GM18858 (cell line): ENCODE results near the gene TRAK2.
A peak's percentile ranks its signal among the peaks of the same experiment; 100 is the strongest.
"Not testable (repeated sequence)": the region's sequence is repeated elsewhere in the genome, so short reads cannot be mapped to it uniquely, and the experiment has no call there.

ENCODE experiments used
- ATAC-seq: cut with Tn5 transposase; IDR thresholded peaks from one replicate; pipeline ENCODE4 v1.9.1; 2021; ENCODE audit not compliant: unreplicated experiment

Gene TRAK2

DNA sequence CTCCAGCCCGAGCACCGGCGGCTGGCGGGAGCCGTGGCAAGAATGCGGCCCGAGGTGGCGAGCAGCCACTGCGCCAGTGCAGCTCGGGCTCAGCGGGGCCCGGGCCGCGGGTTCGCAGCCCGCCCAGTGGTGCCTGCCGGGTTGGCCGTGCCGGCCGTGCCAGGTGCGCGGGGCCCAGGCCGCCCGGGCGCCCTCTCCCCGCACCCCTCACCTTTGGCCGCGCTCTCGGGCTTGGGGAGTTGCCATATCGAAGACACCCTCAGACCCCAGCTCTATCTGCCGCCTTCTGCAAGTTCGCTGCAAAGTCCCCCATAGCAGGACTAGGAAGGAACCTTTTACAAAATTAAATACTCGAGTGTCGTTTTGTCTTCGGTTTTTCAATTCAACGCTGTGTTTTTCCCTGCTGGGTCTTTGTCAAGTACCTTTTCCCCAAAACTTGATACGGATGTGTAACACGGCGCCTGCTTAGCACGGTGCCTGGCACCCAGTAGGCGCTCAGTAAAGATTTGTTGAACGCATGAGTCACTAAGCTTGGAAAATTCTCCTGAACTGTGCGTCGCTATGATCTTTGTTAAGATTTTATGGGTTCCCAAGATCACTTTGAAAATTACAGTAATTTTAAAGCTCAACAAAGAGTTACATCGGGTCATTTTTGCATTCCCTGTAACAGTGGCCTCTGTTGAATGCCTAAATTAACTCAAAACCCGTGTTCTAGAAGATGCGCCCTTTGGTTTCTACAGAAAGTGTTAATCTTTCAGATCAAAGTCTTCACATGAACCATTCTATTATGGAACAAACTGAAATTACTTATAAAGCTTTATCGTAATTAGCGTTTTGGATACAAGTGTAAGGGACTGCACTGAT, 1.0 kb upstream of the TRAK2 start:
- peak; percentile 10 for ATAC-seq

DNA sequence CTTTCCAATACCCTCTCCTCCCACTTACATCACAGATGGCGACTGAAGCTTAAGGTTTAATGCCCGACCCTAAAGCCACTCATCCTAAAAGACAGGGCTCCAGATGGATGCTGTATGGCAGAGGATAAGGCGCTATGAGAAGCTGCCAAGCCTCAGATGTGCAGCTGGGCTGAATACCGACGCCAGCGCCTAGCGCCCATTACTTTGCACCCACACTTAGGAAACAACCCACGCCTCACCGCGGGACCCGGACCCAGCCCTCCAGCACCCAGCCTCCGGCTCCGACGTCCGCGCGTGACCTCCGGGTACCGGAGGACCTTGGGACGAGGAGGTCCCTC, 335 bp downstream of the TRAK2 start:
- ATAC-seq = no peak

DNA sequence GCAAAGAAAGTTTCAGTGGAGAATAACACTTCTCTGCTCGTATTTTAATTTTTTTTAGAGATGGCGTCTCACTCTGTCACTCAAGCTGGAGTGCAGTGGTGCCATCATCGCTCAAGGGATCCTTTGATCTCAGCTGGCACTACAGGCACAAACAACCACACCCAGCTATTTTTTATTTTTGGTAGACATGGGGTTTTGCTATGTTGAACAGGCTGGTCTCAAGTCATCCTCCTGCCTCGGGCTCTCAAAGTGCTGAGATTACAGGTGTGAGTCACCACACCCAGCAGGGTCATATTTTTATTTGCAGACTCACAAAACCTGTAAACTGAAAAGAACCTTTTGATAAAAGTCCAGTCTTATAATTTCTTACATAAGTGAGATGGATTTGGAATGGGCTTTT, 2.6 kb downstream of the TRAK2 start:
- ATAC-seq = no peak

DNA sequence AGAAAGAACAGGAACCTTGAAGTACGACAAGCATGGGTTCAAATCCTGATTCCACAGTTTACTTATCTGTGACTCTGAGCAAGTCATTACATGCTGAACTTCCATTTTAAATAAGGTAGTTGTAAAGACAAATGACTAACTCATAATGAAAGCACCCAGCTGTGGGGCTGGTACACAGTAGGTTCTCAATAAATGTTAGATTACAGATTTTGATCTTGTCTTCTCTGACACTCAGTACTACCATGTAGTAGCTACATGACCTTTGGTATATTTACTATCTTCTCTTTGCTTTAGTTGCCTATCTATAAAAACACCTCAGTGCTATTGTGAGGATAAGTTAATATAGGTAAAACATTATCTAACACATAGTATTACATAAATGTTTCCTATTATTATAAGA, 3.2 kb downstream of the TRAK2 start:
- no peak for ATAC-seq

DNA sequence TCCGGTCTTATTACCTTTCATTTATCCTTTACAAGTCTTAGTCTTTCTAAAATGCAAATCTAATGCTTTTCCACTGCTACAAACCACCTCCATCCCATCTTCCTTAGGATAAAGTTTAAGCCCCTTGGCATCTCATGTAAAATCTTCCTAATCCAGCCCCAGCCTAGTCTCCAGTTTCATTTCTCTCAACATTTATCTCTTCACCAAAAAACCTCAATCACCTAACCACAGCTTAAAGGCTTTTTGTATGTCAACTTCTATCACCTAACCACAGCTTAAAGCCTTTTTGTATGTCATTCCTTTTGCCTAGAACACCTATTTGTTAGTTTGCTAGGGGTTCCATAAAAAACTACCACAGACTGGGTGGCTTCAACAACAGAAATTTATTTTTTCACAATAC, 4.2 kb downstream of the TRAK2 start:
- no peak for ATAC-seq

DNA sequence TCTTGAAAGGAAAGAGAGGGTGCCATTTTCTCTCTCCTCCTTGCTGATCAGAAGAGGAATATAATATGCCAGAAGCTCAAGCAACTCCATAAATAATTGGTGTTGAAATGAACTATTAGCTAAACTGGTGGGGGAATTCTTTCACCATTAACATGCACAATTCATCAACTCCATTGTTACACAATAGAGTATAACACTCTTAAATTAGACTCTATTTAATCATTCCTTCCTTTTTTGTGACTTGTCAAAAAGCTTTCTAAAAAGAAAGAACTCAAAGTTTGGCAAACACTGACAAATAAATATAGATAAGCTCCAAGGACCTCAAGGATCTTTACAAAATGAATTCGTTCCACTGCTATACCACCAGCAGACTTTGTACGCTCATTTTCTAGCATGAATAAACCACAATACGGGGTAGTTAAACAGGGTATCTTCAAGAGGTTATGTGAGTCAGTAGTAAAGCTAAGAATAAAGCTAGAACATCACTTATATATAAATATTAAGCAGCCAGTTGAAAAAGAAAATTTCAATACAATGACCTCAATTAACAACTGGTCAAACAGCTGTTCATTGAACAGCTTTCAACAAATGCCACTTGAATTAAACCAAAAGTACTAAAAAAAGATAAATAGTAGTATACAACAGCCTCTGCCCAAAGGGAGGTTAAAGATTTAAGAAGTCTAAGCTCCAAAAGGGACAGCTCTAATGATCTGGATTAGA, 6.4 kb downstream of the TRAK2 start:
- no peak for ATAC-seq

DNA sequence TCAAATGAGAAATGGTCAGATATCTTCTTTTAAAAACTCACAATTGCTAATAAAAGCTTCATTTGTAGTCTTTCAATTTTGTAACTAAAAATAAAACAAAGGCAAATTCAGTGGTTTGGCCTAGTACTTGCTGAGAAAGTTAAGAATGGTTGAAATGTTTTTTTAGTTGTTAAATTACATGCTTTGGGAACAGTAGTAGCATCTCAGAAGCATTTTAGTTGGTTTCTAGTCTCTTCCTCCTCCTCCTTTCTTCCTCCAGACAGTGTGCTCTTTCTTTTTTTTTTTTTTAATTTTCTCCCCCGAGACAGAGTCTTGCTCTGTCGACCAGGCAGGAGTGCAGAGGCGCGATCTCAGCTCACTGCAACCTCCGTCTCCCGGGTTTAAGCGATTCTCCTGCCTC, 9.8 kb downstream of the TRAK2 start:
- no peak for ATAC-seq

DNA sequence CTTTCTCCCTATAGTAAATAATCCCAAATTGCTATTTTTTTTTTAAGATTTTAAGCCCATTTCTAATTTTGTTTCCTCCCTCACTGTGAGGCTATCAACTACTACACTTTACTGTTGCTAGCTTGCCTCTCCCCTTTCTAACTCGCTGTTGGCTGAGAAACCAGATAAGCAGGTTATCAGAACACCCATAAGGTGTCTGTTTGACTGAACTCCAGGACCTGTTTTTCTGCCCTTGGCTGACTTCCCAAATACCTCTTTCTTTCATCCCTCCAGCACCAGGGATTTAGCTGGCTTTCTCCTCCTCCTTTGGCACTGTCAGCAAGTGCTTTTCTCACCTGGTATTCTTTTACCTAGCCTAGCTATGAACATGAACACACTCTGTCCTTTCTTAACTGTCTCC, 11.1 kb downstream of the TRAK2 start:
- no peak for ATAC-seq

DNA sequence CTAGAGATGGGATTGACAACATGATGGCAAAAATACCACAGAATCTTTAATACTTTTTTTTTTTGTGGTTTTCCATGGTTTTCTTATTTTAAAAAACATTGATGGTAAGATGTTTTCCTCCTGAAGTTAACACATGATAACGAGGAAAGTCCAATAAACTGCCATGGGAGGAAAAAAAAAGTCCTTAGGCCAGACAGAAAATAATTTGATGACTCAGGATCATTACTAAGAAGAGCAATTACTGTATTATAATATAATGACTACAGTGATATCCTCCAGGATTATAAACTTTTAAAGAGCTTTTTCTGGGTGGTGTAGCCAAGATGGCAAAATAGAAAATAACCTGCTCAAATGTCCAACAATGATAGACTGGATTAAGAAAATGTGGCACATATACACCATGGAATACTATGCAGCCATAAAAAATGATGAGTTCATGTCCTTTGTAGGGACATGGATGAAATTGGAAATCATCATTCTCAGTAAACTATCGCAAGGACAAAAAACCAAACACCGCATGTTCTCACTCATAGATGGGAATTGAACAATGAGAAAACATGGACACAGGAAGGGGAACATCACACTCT, 11.8 kb downstream of the TRAK2 start:
- ATAC-seq = not testable (repeated sequence)

DNA sequence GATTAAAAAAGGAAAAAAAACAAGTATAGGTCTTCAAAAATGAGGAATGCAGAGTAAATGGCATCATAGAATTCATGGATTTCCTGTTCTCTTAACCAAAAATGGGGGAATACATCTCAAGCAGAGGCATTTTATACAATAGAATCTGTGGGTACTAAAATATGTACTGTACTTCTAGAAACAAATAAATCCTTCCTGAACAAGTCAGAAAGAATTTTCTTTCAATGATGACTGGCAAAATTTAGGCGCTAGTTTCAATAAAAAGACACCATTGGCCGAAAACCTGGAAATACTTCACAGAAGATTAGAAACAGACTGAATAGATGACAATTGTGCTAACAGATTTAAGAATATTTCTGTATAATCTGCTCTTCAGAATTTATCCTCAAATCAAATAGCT, 15.1 kb downstream of the TRAK2 start:
- no peak for ATAC-seq

DNA sequence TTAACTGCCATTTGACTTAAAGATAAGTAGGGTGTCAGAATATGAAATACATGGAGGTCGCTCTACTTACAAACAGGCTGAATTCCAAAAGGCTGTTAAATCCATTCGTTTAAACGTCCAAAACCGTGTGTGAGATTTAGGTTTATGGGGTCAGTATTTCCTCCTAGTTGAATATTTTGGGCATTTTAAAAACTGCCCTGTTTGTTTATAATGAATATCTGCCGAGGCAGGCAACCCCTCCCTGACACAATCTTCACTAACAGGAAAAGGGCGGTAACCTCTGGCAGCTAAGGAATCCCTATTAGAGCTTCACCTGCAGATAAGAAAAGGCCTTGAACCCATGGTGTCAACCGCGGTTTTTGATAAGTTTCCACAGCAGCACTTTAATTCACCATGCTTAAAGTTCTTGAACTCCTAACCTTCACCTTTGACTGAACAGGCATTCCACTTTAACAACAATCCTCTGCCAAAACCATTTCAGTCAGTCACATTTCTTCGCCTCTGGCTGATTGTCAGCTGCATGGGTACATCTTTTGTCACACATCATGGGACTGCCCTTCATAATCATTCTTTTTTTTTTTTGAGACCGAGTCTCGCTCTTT, 17.8 kb downstream of the TRAK2 start:
- no peak for ATAC-seq

DNA sequence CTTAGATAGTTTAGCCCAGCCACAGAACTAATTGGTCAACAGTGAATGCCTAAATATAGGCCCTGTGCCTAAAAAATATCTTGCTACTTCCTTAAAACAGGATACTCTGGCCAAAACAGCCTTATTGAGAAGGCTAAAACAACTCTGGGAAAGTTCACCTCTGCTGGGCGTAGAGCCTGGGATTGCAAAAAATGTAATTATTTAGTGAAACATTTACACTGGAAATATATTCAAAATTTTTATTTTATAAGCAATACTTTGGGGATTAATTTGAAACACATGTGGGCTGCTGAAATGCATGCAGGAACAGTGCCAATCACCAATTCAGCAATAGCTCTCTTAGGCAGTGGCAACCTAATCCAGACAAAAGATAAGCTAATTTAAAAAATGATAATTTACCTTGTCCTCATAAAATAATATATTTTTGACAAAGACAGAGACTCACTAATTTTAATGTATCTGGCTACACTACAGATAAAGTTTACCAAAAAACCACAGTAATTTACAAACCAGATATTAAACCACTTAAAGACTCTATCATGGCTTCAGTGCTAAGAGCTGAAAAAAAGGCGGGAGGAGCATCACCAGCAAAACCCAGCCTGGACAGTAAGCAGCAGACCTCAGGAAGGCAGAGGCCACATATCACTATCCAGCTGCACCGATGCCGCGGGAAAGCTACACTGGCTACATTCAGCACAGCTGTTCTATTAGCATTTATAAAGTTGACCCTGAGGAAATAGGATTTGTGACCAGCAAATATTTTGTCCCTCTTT, 18.5 kb downstream of the TRAK2 start:
- no peak for ATAC-seq

DNA sequence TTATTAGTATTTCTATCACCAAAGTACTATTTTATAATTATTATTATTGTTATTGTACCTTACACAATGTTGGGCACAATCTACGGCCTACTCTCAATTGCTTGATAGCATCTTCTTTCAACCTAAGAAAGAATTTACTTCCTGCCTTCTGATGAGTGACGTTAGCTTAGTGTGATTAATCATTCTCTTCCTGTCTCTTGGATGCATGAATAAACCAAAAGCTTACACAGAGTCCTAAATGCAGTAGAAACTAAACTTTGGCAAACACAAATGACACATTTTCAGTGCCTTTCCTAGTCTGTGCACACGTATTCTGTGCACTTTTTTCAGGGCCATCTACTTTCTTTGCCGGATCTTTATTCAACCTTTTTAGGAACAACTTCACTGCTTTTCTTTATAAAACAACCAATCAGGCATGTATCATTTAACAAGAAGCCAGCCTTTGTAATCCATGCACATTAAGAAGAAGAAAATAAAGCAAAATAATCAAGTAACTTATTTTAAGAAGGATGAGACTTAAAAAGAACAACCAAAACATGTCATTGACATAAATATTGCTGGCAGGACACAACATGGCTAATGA, 19.1 kb downstream of the TRAK2 start:
- no peak for ATAC-seq

DNA sequence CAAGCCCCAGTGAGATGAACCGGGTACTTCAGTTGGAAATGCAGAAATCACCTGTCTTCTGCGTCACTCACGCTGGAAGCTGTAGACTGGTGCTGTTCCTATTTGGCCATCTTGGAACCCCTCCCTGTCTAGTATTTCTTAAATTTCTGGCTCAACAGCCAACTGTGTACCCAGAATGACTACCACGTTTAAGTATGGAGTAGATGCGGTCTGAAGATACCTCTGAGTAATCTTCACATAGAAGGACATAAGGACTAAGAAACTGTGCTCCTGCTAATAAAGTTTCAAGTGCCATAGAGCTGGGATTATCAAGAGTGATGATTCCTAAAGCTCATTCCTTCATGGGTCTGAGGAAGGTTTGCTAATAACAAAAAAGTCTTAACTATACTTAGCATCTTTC, 20.4 kb downstream of the TRAK2 start:
- ATAC-seq = no peak

DNA sequence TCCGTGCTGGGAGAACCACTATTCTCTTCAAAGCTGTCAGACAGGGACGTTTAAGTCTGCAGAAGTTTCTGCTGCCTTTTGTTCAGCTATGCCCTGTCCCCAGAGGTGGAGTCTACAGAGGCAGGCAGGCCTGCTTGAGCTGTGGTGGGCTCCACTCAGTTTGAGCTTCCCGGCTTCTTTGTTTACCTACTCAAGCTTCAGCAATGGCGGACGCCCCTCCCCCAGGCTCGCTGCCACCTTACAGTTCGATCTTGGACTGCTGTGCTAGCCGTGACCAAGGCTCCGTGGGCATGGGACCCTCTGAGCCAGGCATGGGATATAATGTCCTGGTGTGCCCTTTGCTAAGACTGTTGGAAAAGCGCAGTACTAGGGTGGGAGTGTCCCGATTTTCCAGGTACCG, 20.9 kb downstream of the TRAK2 start:
- ATAC-seq = not testable (repeated sequence)

DNA sequence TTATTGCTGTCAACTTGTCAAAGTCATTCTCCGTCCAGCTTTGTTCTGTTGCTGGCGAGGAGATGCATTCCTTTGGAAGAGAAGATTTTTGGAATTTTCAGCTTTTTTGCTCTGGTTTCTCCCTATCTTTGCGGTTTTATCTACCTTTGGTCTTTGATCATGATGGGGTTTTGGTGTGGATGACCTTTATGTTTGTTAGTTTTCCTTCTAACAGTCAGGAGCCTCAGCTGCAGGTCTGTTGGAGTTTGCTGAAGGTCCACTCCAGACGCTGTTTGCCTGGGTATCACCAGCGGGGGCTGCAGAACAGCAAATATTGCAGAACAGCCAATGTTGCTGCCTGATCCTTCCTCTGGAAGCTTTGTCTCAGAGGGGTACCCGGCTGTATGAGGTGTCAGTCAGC, 21.4 kb downstream of the TRAK2 start:
- not testable (repeated sequence) for ATAC-seq

DNA sequence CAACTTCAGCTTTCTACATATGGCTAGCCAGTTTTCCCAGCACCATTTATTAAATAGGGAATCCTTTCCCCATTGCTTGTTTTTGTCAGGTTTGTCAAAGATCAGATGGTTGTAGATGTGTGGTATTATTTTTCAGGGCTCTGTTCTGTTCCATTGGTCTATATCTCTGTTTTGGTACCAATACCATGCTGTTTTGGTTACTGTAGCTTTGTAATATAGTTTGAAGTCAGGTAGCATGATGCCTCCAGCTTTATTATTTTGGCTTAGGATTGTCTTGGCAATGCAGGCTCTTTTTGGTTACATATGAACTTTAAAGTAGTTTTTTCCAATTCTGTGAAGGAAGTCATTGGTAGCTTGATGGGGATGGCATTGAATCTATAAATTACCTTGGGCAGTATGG, 22.9 kb downstream of the TRAK2 start:
- not testable (repeated sequence) for ATAC-seq

DNA sequence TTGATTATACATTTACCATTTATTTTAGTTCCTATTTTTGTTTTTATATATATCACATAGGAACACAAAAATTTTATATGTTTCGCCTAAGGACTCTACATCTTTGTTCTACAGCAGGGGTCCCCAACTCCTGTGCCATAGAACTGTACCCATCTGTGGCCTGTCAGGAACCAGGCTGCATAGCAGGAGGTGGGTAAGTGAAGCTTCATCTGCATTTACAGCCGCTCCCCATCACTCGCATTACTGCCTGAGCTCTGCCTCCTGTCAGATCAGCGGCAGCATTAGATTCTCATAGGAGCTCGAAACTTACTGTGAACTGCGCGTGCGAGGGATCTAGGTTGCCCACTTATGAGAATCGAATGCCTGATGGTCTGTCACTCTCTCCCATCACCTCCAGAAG, 25.3 kb downstream of the TRAK2 start:
- ATAC-seq = no peak

DNA sequence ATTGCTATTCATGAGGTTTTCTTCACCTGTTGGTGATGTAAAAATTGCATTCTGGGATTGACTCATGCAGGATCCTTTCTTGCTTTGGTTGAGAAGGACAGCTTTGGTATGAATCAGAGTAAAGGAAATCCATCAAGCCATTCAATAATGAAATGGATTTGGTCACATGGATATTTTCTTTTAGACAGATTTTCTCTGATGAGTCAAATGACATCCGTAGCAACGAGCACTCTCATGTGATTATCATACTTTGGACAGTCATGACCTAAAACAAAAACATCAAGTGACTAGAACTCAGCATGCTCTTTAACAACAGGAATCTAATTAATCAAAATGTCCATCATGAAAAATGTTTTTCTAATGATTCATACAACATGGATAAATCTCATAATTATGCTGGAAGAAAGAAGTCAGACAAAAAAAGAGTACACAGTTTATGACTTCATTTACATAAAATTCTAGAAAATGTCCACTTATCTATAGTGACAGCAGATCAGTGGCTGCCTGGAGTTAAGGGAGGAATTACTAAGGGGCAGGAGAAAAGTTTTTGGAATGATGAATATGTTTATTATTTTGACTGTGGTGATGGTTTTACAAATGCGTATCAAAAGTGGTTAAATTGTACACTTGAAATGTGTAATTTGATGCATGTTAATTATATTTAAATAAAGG, 30.7 kb downstream of the TRAK2 start:
- no peak for ATAC-seq

DNA sequence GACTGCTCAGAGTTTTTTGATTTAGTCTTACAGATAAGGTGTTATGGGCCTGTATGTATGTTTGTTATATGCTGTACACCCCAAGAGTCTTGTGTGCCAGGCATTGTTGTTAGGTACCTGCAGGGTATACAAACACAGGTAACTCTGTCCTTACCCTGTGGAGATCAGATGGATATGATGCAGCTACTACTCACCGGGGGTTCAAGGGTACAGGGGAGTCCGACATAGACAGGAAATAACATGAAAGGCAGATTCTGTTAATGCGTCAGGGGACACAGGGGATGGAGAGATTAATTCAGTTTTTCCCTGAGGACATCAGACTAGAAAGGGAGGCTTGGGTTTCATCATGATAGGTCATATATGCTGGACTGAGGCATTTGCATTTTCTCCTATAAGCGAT, 31.3 kb downstream of the TRAK2 start:
- no peak for ATAC-seq
